ENCODE results near the gene SMYD3.

DNA sequence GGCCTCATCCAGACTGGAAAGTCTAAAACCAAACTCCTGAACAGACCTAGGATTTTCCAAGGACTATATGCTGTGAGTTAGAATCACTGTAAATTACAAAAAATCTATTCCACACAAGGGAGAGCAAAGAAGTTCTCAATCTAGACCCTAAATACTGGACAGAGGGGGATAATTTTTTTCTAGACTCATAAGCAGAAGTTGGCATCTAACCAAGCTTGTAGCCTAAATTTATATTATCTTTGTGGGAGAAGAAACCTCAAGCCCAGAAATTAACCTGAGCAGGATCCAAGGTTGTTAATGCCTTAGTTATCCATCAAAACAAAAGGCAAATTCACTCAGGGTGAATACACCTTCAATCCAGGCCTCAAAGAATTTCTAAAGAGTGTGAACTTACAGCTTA lies 290.2 kb downstream of the SMYD3 start:
- TF ChIP-seq RFX5 (IDR thresholded peaks at IDR 0.05; ENCODE audit: low read depth, low read length), result no peak
- TF ChIP-seq CTCF (conservative IDR thresholded peaks at IDR 0.05; ENCODE audit: low read depth, low read length), result no peak
